SJCRH30 (cell line): ENCODE data around the gene ZNF500. TPM values are rescaled to one million over a fixed set of nuclear protein-coding genes. Genes with fewer than 3 reads are reported as not detected.

Experiments
- DNase-seq, 2 experiments: peaks; one replicate each; pipeline ENCODE4 v3.0.0-alpha.2; 2015 to 2020
- H3K27ac ChIP-seq: fragments of 250-450 bp; sonication (Bioruptor Pico); 2 replicates; pipeline ENCODE4 v1.5.1; 2020; ENCODE audit warnings: mild to moderate bottlenecking, moderate library complexity
- H3K27me3 ChIP-seq: fragments of 250-450 bp; sonication (Bioruptor Pico); 2 replicates; pipeline ENCODE4 v1.5.1; 2020; ENCODE audit warnings: mild to moderate bottlenecking, moderate library complexity
- H3K36me3 ChIP-seq: fragments of 250-450 bp; sonication (Bioruptor Pico); 2 replicates; pipeline ENCODE4 v1.5.1; 2020; ENCODE audit warnings: mild to moderate bottlenecking, moderate library complexity
- H3K4me1 ChIP-seq: fragments of 250-450 bp; sonication (Bioruptor Pico); 2 replicates; pipeline ENCODE4 v1.5.1; 2020; ENCODE audit warnings: mild to moderate bottlenecking, moderate library complexity
- H3K4me3 ChIP-seq: fragments of 250-450 bp; sonication (Bioruptor Pico); 2 replicates; pipeline ENCODE4 v1.5.1; 2020; ENCODE audit warnings: mild to moderate bottlenecking, moderate library complexity
- H3K9me3 ChIP-seq: fragments of 250-450 bp; sonication (Bioruptor Pico); replicated peaks from 2 replicates; pipeline ENCODE4 v1.5.1; 2020; ENCODE audit warnings: mild to moderate bottlenecking, moderate library complexity
- total RNA-seq: library from RNA; depleted of rRNA; stranded (reverse); fragments of >200 nt; shearing (Covaris generic); gene quantifications from 2 replicates; pipeline ENCODE4 v1.2.3, GENCODE V29; 2014

The ZNF500 gene
- total RNA-seq, 1 experiment from 2014 or later, result 7.6 TPM

DNA sequence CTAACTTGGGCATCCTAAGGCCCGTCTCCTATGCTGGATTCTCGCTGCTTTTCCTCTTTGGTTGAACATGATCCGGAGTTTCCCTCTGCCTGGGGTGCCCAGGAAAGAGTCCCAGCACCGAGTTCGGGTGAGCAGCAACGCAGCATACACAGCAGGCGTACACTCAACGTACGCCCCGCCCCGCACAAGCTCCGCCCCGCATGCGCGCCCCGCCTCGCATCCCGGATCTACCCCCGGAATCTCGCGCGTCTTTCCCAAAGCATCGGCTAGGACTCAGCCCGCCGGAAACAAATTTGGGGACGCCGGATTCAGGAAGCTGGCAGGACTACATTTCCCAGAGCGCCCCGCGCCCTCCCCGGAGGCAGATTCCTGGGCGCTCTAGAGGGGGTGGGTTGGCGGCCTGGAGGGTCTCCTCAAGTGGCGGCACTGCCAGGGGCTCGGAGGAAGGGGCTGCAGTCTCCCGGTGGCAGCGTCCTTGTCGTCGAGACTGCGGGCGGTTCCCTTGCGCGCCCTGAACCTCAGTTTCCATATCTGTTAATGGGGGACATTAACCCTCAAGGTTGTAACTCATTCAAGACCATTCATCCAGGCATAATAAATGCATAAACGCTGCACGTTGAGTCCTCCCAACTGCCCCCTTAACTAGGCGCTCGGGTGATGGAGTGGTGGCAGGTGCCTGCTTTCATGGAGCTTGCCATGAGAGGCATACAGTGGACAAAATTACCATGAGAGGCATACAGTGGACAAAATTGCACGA is 1.8 kb upstream of the ZNF500 start:
- no peak overlapping the region for H3K27ac ChIP-seq
- no peaks in the 10 kb centered on the region for H3K27me3 ChIP-seq
- peak; percentile 95 to 96 for DNase-seq
- peaks cover 4% of the 10 kb centered on the region; the same call in 1 of the 2 replicates for H3K4me1 ChIP-seq
- H3K4me3 ChIP-seq, result peak overlapping the region; percentile 49
- H3K36me3 ChIP-seq, result no peaks in the 10 kb centered on the region
- no peaks in the 10 kb centered on the region for H3K9me3 ChIP-seq

DNA sequence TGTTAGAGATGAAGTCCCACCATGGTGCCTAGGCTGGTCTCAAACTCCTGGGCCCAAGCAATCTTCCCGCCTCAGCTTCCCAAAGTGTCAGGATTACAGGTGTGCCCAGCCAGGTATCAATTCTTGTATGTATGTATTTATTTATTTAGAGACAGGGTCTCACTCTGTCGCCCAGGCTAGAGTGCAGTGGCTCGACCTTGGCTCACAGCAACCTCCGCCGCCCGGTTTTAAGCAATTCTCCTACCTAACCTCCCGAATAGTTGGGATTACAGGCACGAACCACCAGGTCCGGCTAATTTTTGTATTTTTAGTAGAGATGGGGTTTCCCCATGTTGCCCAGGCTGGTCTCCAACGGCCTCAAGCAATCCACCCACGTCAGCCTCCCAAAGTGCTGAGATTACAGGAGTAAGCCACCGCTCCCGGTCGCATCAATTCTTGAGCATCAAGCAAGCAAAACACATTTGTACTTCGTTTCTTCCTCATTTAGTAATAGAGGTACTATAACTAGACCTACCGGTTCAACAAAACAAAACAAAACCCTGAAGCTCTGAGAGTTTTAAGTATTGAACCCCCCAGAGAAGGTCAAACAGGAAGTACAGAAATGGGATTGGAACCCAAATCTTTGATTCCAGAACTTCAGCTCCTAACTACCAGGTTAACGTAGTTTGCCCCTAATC is 1.0 kb upstream of the ZNF500 start:
- Histone ChIP-seq H3K9me3 (no peaks in the 10 kb centered on the region), H3K27ac (no peak overlapping the region), H3K4me3 (peak overlapping the region; percentile 49), H3K4me1 (peaks cover 4% of the 10 kb centered on the region; the same call in 1 of the 2 replicates), H3K27me3 (no peaks in the 10 kb centered on the region), H3K36me3 (no peaks in the 10 kb centered on the region)
- DNase-seq, result no peak

GRCh38 chr16:4765511-4766474 is 1.2 kb downstream of the ZNF500 start:
- Histone ChIP-seq H3K4me3 (peak overlapping the region; percentile 93), H3K36me3 (peaks cover 3% of the 10 kb centered on the region; the same call in 1 of the 2 replicates), H3K27me3 (no peaks in the 10 kb centered on the region), H3K27ac (no peak overlapping the region), H3K9me3 (no peaks in the 10 kb centered on the region), H3K4me1 (no peaks in the 10 kb centered on the region)
- no peak for DNase-seq

DNA sequence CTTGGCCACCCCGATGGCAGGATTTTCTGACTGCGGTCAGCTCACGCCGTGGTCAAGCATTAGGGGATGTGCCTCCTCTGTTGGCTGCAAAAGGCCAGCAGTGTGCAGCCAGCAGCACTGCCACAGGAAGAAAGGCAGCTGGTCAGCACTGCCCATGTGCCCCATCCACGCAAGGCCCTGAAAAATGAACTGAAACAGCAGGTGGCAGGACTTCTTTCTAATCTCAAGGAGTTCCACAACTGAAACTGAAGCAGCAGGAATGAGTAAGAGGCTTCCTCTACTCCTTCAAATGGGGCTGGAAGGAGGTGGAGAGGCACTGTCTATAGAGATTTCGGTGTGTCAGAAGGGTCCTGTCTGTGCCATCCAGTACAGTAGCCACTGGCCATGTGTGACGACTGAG is 3.2 kb downstream of the ZNF500 start:
- no peak overlapping the region for H3K4me3 ChIP-seq
- peaks cover 3% of the 10 kb centered on the region; the same call in 1 of the 2 replicates for H3K36me3 ChIP-seq
- DNase-seq, result no peak
- no peaks in the 10 kb centered on the region for H3K27me3 ChIP-seq
- H3K9me3 ChIP-seq, result no peaks in the 10 kb centered on the region
- no peaks in the 10 kb centered on the region for H3K4me1 ChIP-seq
- H3K27ac ChIP-seq, result no peak overlapping the region

DNA sequence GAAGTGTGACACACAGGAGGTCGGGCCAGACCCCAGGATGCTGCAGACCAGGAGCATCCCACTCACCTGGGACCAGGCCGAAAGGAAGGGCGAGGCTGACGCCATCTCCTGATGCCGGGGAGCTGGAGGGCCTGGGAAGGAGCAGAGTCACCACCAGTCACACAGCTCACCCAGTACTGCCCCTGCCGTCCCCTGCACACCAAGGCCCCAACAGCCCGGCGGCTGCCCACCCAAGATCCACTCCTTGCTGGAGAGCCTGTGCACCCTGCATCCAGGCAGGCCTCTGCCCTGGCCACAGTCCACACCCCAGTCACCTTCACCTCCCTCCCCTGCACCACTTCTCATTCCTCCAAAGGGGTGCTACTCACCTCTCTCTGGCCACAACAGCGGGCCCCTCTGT is 4.8 kb downstream of the ZNF500 start:
- Histone ChIP-seq H3K27me3 (no peaks in the 10 kb centered on the region), H3K36me3 (peaks cover 3% of the 10 kb centered on the region; the same call in 1 of the 2 replicates), H3K4me1 (no peaks in the 10 kb centered on the region), H3K27ac (no peak overlapping the region), H3K9me3 (no peaks in the 10 kb centered on the region), H3K4me3 (no peak overlapping the region)
- DNase-seq, result no peak

- Histone ChIP-seq H3K27ac (no peak overlapping the region), H3K4me1 (no peaks in the 10 kb centered on the region), H3K4me3 (no peak overlapping the region), H3K36me3 (peaks cover 16% of the 10 kb centered on the region), H3K9me3 (0 out of 2 replicates have a peak, but pooled peaks cover 2% of the 10 kb centered on the region), H3K27me3 (no peaks in the 10 kb centered on the region)
- DNase-seq, result no peak
Observed at GRCh38 chr16:4760221-4760910, 6.6 kb downstream of the ZNF500 start.

- Histone ChIP-seq H3K4me1 (no peaks in the 10 kb centered on the region), H3K9me3 (0 out of 2 replicates have a peak, but pooled peaks cover 2% of the 10 kb centered on the region), H3K27ac (no peak overlapping the region), H3K27me3 (no peaks in the 10 kb centered on the region), H3K36me3 (peaks cover 25% of the 10 kb centered on the region), H3K4me3 (no peak overlapping the region)
- no peak for DNase-seq
Observed at GRCh38 chr16:4755687-4756086, 11.3 kb downstream of the ZNF500 start.

DNA sequence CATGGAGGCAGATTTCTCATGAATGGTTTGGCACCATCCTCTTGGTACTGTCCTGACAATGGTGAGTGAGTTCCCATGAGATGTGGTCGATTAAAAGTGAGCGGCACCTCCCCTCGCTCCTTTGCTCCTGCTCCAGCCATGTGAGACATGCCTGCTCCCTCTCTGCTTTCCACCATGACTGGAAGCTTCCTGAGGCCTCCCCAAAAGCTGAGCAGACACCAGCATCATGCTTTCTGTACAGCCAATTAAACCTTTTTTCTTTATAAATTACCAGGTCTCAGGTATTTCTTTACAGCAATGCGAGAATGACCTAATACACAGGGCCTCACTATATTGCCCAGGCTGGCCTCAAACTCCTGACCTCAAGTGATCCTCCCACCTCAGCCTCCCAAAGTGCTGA is 12.1 kb downstream of the ZNF500 start:
- H3K27ac ChIP-seq, result no peak overlapping the region
- no peaks in the 10 kb centered on the region for H3K27me3 ChIP-seq
- no peaks in the 10 kb centered on the region for H3K4me1 ChIP-seq
- no peak for DNase-seq
- peaks cover 25% of the 10 kb centered on the region for H3K36me3 ChIP-seq
- H3K9me3 ChIP-seq, result 0 out of 2 replicates have a peak, but pooled peaks cover 2% of the 10 kb centered on the region
- no peak overlapping the region for H3K4me3 ChIP-seq

- DNase-seq, result no peak
- Histone ChIP-seq H3K36me3 (peaks cover 25% of the 10 kb centered on the region), H3K4me1 (no peaks in the 10 kb centered on the region), H3K27ac (no peak overlapping the region), H3K27me3 (no peaks in the 10 kb centered on the region), H3K4me3 (no peak overlapping the region), H3K9me3 (0 out of 2 replicates have a peak, but pooled peaks cover 2% of the 10 kb centered on the region)
Observed at GRCh38 chr16:4753227-4753626, 13.7 kb downstream of the ZNF500 start.

DNA sequence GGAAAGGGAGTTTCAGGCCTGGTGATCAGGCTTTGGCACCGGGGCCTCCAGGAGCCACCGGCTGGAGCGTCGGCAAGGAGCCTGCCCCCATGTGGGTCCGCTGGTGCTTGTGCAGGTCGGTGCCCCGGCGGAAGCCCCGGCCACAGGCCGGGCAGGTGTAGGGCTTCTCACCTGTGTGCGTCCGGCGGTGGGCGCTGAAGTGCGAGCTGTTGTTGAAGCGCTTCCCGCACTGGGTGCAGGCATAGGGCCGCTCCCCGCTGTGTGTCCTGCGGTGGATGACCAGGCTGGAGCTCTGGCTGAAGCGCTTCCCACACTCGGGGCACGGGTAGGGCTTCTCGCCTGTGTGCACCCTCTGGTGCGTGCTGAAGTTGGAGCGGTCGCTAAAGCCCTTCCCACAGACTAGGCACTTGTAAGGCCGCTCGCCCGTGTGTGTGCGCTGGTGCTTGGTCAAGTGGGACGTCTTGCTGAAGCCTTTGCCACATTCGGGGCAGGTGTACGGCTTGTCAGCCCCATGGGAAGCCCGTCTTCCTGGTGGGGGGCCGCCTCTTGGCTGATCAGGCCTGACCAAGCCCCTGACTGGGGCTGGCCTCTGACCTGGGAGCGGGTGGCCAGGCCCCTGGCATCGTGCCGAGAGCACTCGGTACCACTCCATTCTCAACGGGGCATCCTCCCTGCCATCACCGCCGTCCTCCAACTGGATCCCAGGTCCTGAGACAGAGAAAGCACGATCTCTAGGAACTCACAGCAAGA is 14.4 kb downstream of the ZNF500 start:
- H3K4me3 ChIP-seq, result no peak overlapping the region
- peaks cover 25% of the 10 kb centered on the region for H3K36me3 ChIP-seq
- no peaks in the 10 kb centered on the region for H3K27me3 ChIP-seq
- H3K9me3 ChIP-seq, result 0 out of 2 replicates have a peak, but pooled peaks cover 2% of the 10 kb centered on the region
- no peaks in the 10 kb centered on the region for H3K4me1 ChIP-seq
- no peak for DNase-seq
- H3K27ac ChIP-seq, result no peak overlapping the region

GRCh38 chr16:4750896-4751295 is 16.1 kb downstream of the ZNF500 start:
- H3K27ac ChIP-seq, result no peak overlapping the region
- peaks cover 17% of the 10 kb centered on the region for H3K36me3 ChIP-seq
- H3K9me3 ChIP-seq, result 0 out of 2 replicates have a peak, but pooled peaks cover 2% of the 10 kb centered on the region
- H3K4me3 ChIP-seq, result no peak overlapping the region
- no peaks in the 10 kb centered on the region for H3K27me3 ChIP-seq
- no peaks in the 10 kb centered on the region for H3K4me1 ChIP-seq
- DNase-seq, result no peak

GRCh38 chr16:4749700-4750257 is 17.2 kb downstream of the ZNF500 start:
- Histone ChIP-seq H3K4me1 (no peaks in the 10 kb centered on the region), H3K27ac (no peak overlapping the region), H3K27me3 (no peaks in the 10 kb centered on the region), H3K4me3 (no peak overlapping the region), H3K36me3 (peaks cover 6% of the 10 kb centered on the region), H3K9me3 (no peaks in the 10 kb centered on the region)
- no peak for DNase-seq

GRCh38 chr16:4748682-4749411 is 18.1 kb downstream of the ZNF500 start:
- no peak for DNase-seq
- no peaks in the 10 kb centered on the region for H3K9me3 ChIP-seq
- H3K27ac ChIP-seq, result no peak overlapping the region
- peaks cover 4% of the 10 kb centered on the region; the same call in 1 of the 2 replicates for H3K36me3 ChIP-seq
- H3K27me3 ChIP-seq, result no peaks in the 10 kb centered on the region
- no peaks in the 10 kb centered on the region for H3K4me1 ChIP-seq
- H3K4me3 ChIP-seq, result no peak overlapping the region
